A673 (cell line): Measurements from ENCODE around the gene DGCR8. TPM values are rescaled to one million over a fixed set of nuclear protein-coding genes. Genes with fewer than 3 reads are reported as not detected.

Experiments used
- BruUV-seq: library from RNA; stranded (reverse); fragments of 400-500 nt; replicated peaks from 2 replicates; lab custom pipeline; 2021; lab: Mats Ljungman, UMichigan
- CTCF ChIA-PET: fragments of 300-600 bp; sonication (Branson Sonifier 250); formaldehyde crosslinking; loops from one replicate; lab custom pipeline; 2022; ENCODE audit warnings: antibody characterized with exemption; lab: Charles Lee
- POLR2A ChIA-PET: fragments of 300-600 bp; sonication (Branson Sonifier 250); formaldehyde crosslinking; loops from one replicate; lab custom pipeline; 2022; ENCODE audit warnings: antibody characterized with exemption; ENCODE audit not compliant: low non-redundant PET; lab: Charles Lee
- DNase-seq: peaks from one replicate; pipeline ENCODE4 v3.0.0-alpha.2; 2015; ENCODE audit warnings: low spot score
- H3K27ac ChIP-seq: fragments of 200-600 bp; sonication (generic); 2 replicates; pipeline ENCODE4 v1.5.1; 2016; ENCODE audit warnings: mixed run types, low read depth, mild to moderate bottlenecking, mixed read lengths, antibody characterized with exemption, low read length; ENCODE audit not compliant: poor library complexity, severe bottlenecking
- H3K27me3 ChIP-seq: fragments of 200-600 bp; sonication (generic); replicated peaks from 2 replicates; pipeline ENCODE4 v1.6.1; 2017; ENCODE audit warnings: mixed run types, low read depth, mild to moderate bottlenecking, mixed read lengths, antibody characterized with exemption, low read length; ENCODE audit not compliant: insufficient read depth, poor library complexity
- H3K36me3 ChIP-seq: fragments of 200-600 bp; sonication (generic); 2 replicates; pipeline ENCODE4 v1.6.1; 2016; ENCODE audit warnings: mixed run types, mild to moderate bottlenecking, mixed read lengths, antibody characterized with exemption, low read length; ENCODE audit not compliant: insufficient read depth, poor library complexity, severe bottlenecking
- H3K4me1 ChIP-seq: fragments of 200-600 bp; sonication (generic); 2 replicates; pipeline ENCODE4 v1.6.1; 2017; ENCODE audit warnings: mixed run types, mild to moderate bottlenecking, mixed read lengths, antibody characterized with exemption, low read length; ENCODE audit not compliant: insufficient read depth, poor library complexity, severe bottlenecking
- H3K4me3 ChIP-seq: fragments of 200-600 bp; sonication (generic); 2 replicates; pipeline ENCODE4 v1.5.1; 2016; ENCODE audit warnings: low read depth, mixed run types, mild to moderate bottlenecking, mixed read lengths, low read length; ENCODE audit not compliant: poor library complexity, severe bottlenecking
- H3K9me3 ChIP-seq: fragments of 200-600 bp; sonication (generic); 2 replicates; pipeline ENCODE4 v1.6.1; 2016; ENCODE audit warnings: mixed run types, low read depth, mild to moderate bottlenecking, mixed read lengths, antibody characterized with exemption, low read length; ENCODE audit not compliant: poor library complexity, severe bottlenecking
- EZH2 ChIP-seq: fragments of 200-600 bp; sonication (generic); IDR thresholded peaks from 2 replicates; pipeline ENCODE4 v1.6.1; 2017; ENCODE audit warnings: borderline replicate concordance, low read depth, mild to moderate bottlenecking, mixed read lengths, antibody characterized with exemption, low read length; ENCODE audit not compliant: poor library complexity, severe bottlenecking
- intact Hi-C: fragments of 100-400 bp; cut with micrococcal nuclease; formaldehyde crosslinking; loops from one replicate; pipeline ENCODE4 v1.10.0; 2022; ENCODE audit not compliant: unreplicated experiment
- total RNA-seq: library from RNA; stranded (reverse); gene quantifications from 2 replicates; pipeline ENCODE4 v1.2.3, GENCODE V29; 2021
- TF ChIP-seq, protein P1 (sequence below): fragments of 300-800, 200-600 bp; sonication (generic); conservative IDR thresholded peaks from 2 replicates; pipeline ENCODE4 v1.5.1; 2017; ENCODE audit warnings: low read depth, mild to moderate bottlenecking, antibody characterized with exemption, low read length, moderate library complexity, mixed read lengths

The DGCR8 gene
- total RNA-seq, 1 experiment from 2014 or later: 63.2 TPM

DNA sequence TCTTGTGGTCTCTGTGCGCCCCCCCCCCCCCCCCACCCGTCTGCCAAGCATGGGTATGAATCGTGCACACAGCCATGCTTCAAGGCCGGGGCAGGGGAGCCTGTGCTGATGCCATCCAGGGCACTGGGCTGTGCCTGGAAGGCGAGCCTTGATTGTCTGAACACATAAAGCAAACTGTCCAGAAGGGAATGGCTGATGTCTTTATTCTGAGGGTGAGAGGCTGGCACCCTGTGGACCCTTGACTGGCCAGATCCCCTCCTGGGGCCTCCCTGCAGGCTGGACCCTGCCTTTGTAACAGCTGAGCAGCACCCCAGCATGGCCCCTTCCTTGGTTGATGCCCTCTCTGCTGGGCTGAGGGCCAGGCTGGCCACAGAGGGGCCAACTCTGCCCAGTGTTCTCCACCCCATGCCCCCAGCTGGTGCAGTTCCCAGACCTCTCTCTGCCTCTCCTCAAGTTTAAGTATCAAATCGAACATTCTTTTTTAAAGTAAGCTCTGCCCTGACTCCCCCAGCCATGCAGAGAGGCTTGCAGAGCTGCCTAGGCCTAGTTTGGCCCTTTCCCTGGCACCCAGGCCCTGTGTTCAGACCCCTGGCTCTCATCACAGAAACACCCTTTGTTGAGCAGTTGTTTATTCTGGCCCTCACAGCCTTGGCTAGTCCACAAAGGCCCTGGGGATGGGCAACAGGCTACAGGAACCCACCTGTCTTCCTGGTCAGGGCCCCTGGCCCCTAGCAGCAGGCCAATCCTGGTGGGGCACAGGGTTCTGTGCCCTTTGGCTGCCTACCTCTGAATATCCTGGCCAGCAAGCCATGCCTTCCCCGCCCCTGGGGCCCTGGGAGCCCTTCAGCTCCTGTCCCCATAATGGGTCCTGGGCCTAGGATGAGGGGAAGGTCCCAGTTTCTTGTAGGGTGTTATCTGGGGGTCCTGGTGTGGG lies 31.9 kb downstream of the DGCR8 start:
- no TSS peak for BruUV-seq
- CTCF ChIA-PET: no interaction called here
- no peak for DNase-seq

DNA sequence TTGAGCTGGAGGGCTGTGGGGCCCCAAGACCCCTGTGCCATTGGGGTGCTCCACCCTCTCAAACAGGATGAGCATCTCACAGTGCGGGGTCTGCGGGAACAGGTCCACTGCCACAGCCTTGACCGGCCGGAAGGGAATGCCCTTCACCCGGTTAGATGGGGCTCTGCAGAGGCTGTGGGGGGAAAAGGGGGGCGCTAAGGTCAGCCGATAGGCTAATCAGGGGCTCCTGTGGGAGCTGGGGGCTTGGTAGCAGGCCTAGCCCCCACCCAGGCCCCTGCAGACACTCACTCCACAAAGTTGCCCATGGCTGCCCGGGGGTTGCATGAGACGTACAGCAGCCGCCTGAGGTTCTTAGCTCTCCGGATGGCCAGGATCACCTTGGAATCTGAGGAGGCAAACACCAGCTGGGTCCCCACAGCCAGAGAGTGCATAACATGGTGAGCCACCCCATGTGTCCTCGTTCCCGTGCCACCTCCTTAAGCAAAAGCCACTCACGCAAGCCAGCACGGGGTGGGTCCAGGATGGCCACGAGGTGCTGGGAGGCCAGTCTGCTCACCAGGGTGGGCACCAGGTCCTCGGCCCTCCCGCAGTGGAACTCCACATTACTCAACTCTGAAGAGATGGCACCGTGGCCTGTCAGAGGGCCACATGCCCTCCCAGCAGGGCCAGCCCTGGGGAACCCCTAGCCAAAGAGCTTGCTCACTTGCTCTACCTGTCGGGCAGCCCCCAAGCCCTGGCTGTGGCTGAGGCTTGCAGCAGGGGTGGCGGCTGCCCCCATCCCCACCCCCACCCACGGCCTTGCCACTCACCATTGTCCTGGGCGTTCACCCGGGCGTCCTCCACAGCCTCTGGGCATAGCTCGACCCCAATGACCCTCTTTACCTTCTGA lies 32.8 kb downstream of the DGCR8 start:
- CTCF ChIA-PET: no interaction called here

More for the DNA sequence above, 31.9 kb downstream of the DGCR8 start:
- POLR2A ChIA-PET: no interaction called here
- intact Hi-C loops: no loop called here
- no peak overlapping the region for H3K4me3 ChIP-seq
- H3K4me1 ChIP-seq: peaks cover 8% of the 10 kb centered on the region
- TF ChIP-seq, protein P1, sequence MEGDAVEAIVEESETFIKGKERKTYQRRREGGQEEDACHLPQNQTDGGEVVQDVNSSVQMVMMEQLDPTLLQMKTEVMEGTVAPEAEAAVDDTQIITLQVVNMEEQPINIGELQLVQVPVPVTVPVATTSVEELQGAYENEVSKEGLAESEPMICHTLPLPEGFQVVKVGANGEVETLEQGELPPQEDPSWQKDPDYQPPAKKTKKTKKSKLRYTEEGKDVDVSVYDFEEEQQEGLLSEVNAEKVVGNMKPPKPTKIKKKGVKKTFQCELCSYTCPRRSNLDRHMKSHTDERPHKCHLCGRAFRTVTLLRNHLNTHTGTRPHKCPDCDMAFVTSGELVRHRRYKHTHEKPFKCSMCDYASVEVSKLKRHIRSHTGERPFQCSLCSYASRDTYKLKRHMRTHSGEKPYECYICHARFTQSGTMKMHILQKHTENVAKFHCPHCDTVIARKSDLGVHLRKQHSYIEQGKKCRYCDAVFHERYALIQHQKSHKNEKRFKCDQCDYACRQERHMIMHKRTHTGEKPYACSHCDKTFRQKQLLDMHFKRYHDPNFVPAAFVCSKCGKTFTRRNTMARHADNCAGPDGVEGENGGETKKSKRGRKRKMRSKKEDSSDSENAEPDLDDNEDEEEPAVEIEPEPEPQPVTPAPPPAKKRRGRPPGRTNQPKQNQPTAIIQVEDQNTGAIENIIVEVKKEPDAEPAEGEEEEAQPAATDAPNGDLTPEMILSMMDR: no peak
- TF ChIP-seq EZH2: no peak
- H3K9me3 ChIP-seq: no peaks in the 10 kb centered on the region
- no peaks in the 10 kb centered on the region for H3K27me3 ChIP-seq
- peaks cover 79% of the 10 kb centered on the region for H3K36me3 ChIP-seq
- no peak overlapping the region for H3K27ac ChIP-seq

More for the DNA sequence above, 32.8 kb downstream of the DGCR8 start:
- Histone ChIP-seq H3K27me3 (no peaks in the 10 kb centered on the region), H3K4me3 (no peak overlapping the region), H3K4me1 (peaks cover 8% of the 10 kb centered on the region), H3K27ac (no peak overlapping the region), H3K9me3 (no peaks in the 10 kb centered on the region), H3K36me3 (peaks cover 70% of the 10 kb centered on the region)
- DNase-seq: no peak
- BruUV-seq: no TSS peak
- TF ChIP-seq, protein P1: no peak
- TF ChIP-seq EZH2: no peak
- intact Hi-C loops: no loop called here
- POLR2A ChIA-PET: no interaction called here
